ENCODE measurements around the gene ALLC.

Gene ALLC

DNA sequence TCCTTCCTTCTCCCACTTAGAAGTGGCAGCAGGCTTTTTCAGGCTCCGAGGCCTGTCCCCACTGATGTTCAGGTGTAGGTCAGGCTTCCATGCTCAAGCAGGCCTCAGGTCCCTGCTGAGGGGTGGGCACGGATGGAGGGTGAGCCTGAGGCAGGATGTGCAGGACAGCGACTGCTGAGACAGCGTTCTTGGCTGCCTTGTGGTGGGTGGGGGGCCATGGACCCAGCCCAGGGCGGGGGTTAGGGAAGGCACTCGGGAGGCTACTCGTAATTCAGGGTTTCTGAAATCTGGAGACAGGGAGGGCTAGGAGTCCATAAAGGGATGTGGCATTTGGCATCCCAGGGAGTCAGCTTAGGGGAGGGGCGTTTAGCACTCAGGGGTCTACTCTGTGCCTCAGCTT lies 32.8 kb upstream of the ALLC start:
- no peaks in the 10 kb centered on the region for H3K27me3 ChIP-seq (ENCODE audit: low read length)
- no peaks in the 10 kb centered on the region for H3K9me3 ChIP-seq (ENCODE audit: insufficient read depth, low read length)
- no peaks in the 10 kb centered on the region for H4K20me1 ChIP-seq (ENCODE audit: low read depth, low read length)
- no peaks in the 10 kb centered on the region for H3K36me3 ChIP-seq (ENCODE audit: low read length)
- no peaks in the 10 kb centered on the region for H3K79me2 ChIP-seq (ENCODE audit: insufficient read depth, low read length)
- H3K27ac ChIP-seq (ENCODE audit: low read depth, low read length): no peak overlapping the region
- H2AFZ ChIP-seq (ENCODE audit: low read depth, low read length, severe bottlenecking): no peak overlapping the region
- no peak for TF ChIP-seq EZH2phosphoT487 (conservative IDR thresholded peaks at IDR 0.05; ENCODE audit: low read length)
- TF ChIP-seq, protein P1, sequence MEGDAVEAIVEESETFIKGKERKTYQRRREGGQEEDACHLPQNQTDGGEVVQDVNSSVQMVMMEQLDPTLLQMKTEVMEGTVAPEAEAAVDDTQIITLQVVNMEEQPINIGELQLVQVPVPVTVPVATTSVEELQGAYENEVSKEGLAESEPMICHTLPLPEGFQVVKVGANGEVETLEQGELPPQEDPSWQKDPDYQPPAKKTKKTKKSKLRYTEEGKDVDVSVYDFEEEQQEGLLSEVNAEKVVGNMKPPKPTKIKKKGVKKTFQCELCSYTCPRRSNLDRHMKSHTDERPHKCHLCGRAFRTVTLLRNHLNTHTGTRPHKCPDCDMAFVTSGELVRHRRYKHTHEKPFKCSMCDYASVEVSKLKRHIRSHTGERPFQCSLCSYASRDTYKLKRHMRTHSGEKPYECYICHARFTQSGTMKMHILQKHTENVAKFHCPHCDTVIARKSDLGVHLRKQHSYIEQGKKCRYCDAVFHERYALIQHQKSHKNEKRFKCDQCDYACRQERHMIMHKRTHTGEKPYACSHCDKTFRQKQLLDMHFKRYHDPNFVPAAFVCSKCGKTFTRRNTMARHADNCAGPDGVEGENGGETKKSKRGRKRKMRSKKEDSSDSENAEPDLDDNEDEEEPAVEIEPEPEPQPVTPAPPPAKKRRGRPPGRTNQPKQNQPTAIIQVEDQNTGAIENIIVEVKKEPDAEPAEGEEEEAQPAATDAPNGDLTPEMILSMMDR (IDR thresholded peaks at IDR 0.05; ENCODE audit: insufficient read depth, low read length, poor library complexity, severe bottlenecking): no peak
- no peak overlapping the region for H3K9ac ChIP-seq (ENCODE audit: low read length)
- H3K4me2 ChIP-seq (ENCODE audit: low read depth, low read length, poor library complexity, severe bottlenecking): no peak overlapping the region
- no peaks in the 10 kb centered on the region for H3F3A ChIP-seq (ENCODE audit: insufficient read depth)
- no peak overlapping the region for H3K4me3 ChIP-seq (ENCODE audit: insufficient read depth, low read length, poor library complexity, severe bottlenecking)
- H3K9me2 ChIP-seq (replicated peaks; ENCODE audit: insufficient read depth, low read length): no peaks in the 10 kb centered on the region

DNA sequence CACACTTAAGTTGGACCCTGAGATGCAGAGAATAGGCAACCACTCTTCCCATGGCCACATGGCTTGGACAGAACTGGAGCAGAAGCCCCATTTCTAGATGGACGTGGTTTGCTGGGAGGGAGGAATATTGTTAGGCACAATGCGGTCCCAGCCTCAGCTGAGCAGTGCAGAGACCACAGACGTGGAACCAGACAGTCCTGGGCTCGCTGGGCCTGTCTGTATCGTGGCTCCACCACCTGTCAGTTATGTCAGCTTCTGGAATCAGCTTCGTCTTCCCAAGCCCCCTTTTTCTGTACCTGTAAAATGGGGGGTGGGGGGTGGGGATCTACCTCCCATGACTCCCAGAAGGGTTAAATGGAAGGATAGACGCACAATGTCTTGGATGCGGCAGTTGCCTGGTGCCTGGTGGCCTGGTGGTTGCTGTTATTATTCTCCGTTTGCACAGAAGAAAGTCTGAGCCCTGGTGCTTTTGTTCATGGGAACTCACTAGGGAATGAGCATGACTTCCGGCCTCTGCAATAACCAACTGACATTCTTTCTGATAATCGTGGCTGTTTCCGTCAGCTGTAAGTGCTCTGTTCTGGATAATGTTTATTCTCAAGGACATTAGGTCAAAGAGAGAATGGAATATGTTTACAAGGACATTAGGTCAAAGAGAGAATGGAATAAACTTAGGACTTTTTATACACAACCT lies 31.7 kb upstream of the ALLC start:
- Histone ChIP-seq H3K9me2 (replicated peaks; ENCODE audit: insufficient read depth, low read length) (no peaks in the 10 kb centered on the region), H3K4me2 (ENCODE audit: low read depth, low read length, poor library complexity, severe bottlenecking) (no peak overlapping the region), H3K9me3 (ENCODE audit: insufficient read depth, low read length) (no peaks in the 10 kb centered on the region), H4K20me1 (ENCODE audit: low read depth, low read length) (no peaks in the 10 kb centered on the region), H3K9ac (ENCODE audit: low read length) (no peak overlapping the region), H2AFZ (ENCODE audit: low read depth, low read length, severe bottlenecking) (no peak overlapping the region), H3K27me3 (ENCODE audit: low read length) (no peaks in the 10 kb centered on the region), H3K36me3 (ENCODE audit: low read length) (no peaks in the 10 kb centered on the region), H3K79me2 (ENCODE audit: insufficient read depth, low read length) (no peaks in the 10 kb centered on the region), H3K27ac (ENCODE audit: low read depth, low read length) (no peak overlapping the region), H3F3A (ENCODE audit: insufficient read depth) (no peaks in the 10 kb centered on the region), H3K4me3 (ENCODE audit: insufficient read depth, low read length, poor library complexity, severe bottlenecking) (no peak overlapping the region)
- no peak for TF ChIP-seq EZH2phosphoT487 (conservative IDR thresholded peaks at IDR 0.05; ENCODE audit: low read length)
- TF ChIP-seq, protein P1 (IDR thresholded peaks at IDR 0.05; ENCODE audit: insufficient read depth, low read length, poor library complexity, severe bottlenecking): no peak

DNA sequence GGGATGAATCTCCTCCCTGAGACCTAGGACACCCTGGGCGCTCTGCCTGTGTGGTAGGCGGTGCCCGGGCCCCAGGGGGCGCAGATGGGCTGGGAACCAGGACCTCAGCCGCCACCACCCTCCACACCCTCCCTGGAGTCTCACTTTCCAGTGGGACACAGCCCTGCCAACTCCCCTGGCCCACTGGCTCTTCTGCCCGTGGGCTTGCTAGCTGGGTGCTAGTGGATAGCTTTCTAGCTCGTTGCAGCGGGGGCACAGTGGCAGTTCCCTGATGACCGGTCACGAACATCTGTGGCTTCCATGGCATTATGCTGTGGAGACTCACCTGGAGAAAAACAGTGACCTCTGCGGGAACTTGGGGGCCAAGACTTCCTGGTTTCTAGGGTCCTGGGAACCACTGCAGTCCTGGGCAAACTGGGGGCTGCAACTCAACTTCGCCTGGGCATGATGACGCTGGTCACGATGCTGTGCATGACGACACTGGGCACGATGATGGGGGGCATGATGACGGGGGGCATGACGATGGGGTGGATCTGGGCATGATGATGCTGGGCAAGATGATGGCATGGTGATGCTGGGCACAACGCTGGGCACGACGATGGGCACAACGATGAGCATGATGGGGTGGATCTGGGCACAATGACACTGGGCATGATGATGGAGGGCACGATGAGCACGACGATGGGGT lies 31.0 kb upstream of the ALLC start:
- no peaks in the 10 kb centered on the region for H3K9me2 ChIP-seq (replicated peaks; ENCODE audit: insufficient read depth, low read length)
- H3F3A ChIP-seq (ENCODE audit: insufficient read depth): no peaks in the 10 kb centered on the region
- H4K20me1 ChIP-seq (ENCODE audit: low read depth, low read length): no peaks in the 10 kb centered on the region
- H3K27ac ChIP-seq (ENCODE audit: low read depth, low read length): no peak overlapping the region
- no peak overlapping the region for H3K9ac ChIP-seq (ENCODE audit: low read length)
- H3K4me2 ChIP-seq (ENCODE audit: low read depth, low read length, poor library complexity, severe bottlenecking): no peak overlapping the region
- no peaks in the 10 kb centered on the region for H3K27me3 ChIP-seq (ENCODE audit: low read length)
- H3K36me3 ChIP-seq (ENCODE audit: low read length): no peaks in the 10 kb centered on the region
- H3K9me3 ChIP-seq (ENCODE audit: insufficient read depth, low read length): no peaks in the 10 kb centered on the region
- TF ChIP-seq EZH2phosphoT487 (conservative IDR thresholded peaks at IDR 0.05; ENCODE audit: low read length): no peak
- TF ChIP-seq, protein P1 (IDR thresholded peaks at IDR 0.05; ENCODE audit: insufficient read depth, low read length, poor library complexity, severe bottlenecking): no peak
- no peak overlapping the region for H2AFZ ChIP-seq (ENCODE audit: low read depth, low read length, severe bottlenecking)
- H3K79me2 ChIP-seq (ENCODE audit: insufficient read depth, low read length): no peaks in the 10 kb centered on the region
- H3K4me3 ChIP-seq (ENCODE audit: insufficient read depth, low read length, poor library complexity, severe bottlenecking): no peak overlapping the region
